GM23338 (cell line): ENCODE results near the gene UBE2G2. TPM values are rescaled to one million over a fixed set of nuclear protein-coding genes. Genes with fewer than 3 reads are reported as not detected.

ENCODE experiments used
- ATAC-seq: fragments of 200-7000 bp; cut with Tn5 transposase; 3 replicates; pipeline ENCODE4 v1.9.1; 2020
- DNase-seq: peaks from one replicate; pipeline ENCODE4 v3.0.0-alpha.2; 2015; ENCODE audit warnings: low spot score
- H2AFZ ChIP-seq: fragments of 200-600 bp; sonication (generic); 2 replicates; pipeline ENCODE4 v1.8.0; 2016; ENCODE audit warnings: antibody characterized with exemption, mild to moderate bottlenecking, moderate library complexity
- H3F3A ChIP-seq: fragments of 200-600 bp; sonication (generic); replicated peaks from 2 replicates; pipeline ENCODE4 v1.8.0; 2017; ENCODE audit warnings: antibody characterized with exemption, mixed run types, low read depth
- H3K27ac ChIP-seq: fragments of 200-600 bp; sonication (generic); 2 replicates; pipeline ENCODE4 v1.6.1; 2016; ENCODE audit warnings: low read depth
- H3K27me3 ChIP-seq: fragments of 200-600 bp; sonication (generic); 2 replicates; pipeline ENCODE4 v1.8.0; 2016; ENCODE audit warnings: mild to moderate bottlenecking, mixed run types, moderate library complexity; ENCODE audit not compliant: insufficient read depth
- H3K36me3 ChIP-seq: fragments of 200-600 bp; sonication (generic); 2 replicates; pipeline ENCODE4 v1.8.0; 2016; ENCODE audit warnings: mild to moderate bottlenecking; ENCODE audit not compliant: insufficient read depth
- H3K4me1 ChIP-seq: fragments of 200-600 bp; sonication (generic); 2 replicates; pipeline ENCODE4 v1.8.0; 2016; ENCODE audit warnings: mild to moderate bottlenecking, moderate library complexity; ENCODE audit not compliant: insufficient read depth
- H3K4me2 ChIP-seq: fragments of 200-600 bp; sonication (generic); 2 replicates; pipeline ENCODE4 v1.7.1; 2017; ENCODE audit warnings: mixed run types
- H3K4me3 ChIP-seq: fragments of 200-600 bp; sonication (generic); 2 replicates; pipeline ENCODE4 v1.6.1; 2016; ENCODE audit warnings: mixed run types
- H3K79me2 ChIP-seq: fragments of 200-600 bp; sonication (generic); replicated peaks from 2 replicates; pipeline ENCODE4 v1.8.0; 2017; ENCODE audit warnings: mild to moderate bottlenecking; ENCODE audit not compliant: insufficient read depth
- H3K9me2 ChIP-seq: fragments of 200-600 bp; sonication (generic); 2 replicates; pipeline ENCODE4 v1.8.0; 2017; ENCODE audit not compliant: insufficient read depth
- H4K20me1 ChIP-seq: fragments of 200-600 bp; sonication (generic); replicated peaks from 2 replicates; pipeline ENCODE4 v1.8.0; 2017; ENCODE audit warnings: mild to moderate bottlenecking; ENCODE audit not compliant: insufficient read depth
- H3K27ac Mint-ChIP-seq: 2 replicates; pipeline ENCODE4 v1.8.0; 2020; ENCODE audit warnings: inconsistent platforms, mild to moderate bottlenecking, moderate library complexity, mixed read lengths
- H3K27me3 Mint-ChIP-seq: 3 replicates; pipeline ENCODE4 v1.8.0; 2022; ENCODE audit warnings: low read depth, mild to moderate bottlenecking, moderate library complexity, mixed read lengths, inconsistent platforms; ENCODE audit not compliant: insufficient read depth, poor library complexity
- H3K36me3 Mint-ChIP-seq: 3 replicates; pipeline ENCODE4 v1.8.0; 2021; ENCODE audit warnings: low read depth, mild to moderate bottlenecking, inconsistent platforms, moderate library complexity, mixed read lengths
- H3K4me1 Mint-ChIP-seq: 3 replicates; pipeline ENCODE4 v1.8.0; 2020; ENCODE audit warnings: mild to moderate bottlenecking, inconsistent platforms, mixed read lengths
- H3K4me3 Mint-ChIP-seq: 3 replicates; pipeline ENCODE4 v1.8.0; 2021; ENCODE audit warnings: moderate library complexity, mild to moderate bottlenecking, inconsistent platforms, mixed read lengths
- H3K9me3 Mint-ChIP-seq: 3 replicates; pipeline ENCODE4 v1.8.0; 2020; ENCODE audit warnings: moderate library complexity, mild to moderate bottlenecking, inconsistent platforms, mixed read lengths
- CREB1 ChIP-seq: fragments of 250-450 bp; sonication (Bioruptor Pico); IDR thresholded peaks from 2 replicates; pipeline ENCODE4 v1.5.0; 2020; ENCODE audit warnings: low read depth, mild to moderate bottlenecking, moderate library complexity
- CTCF ChIP-seq, 2 experiments: fragments of 200-600 bp in 1 of 2; sonication (generic) in 1 of 2; conservative IDR thresholded peaks; 2 replicates each; pipeline versions ENCODE4 v1.5.1 to v1.6.1; 2016 to 2017; ENCODE audit warnings: antibody characterized with exemption in 2 of 2, low read depth in 2 of 2, mild to moderate bottlenecking in 2 of 2, moderate library complexity in 1 of 2
- EZH2phosphoT487 ChIP-seq: fragments of 200-600 bp; sonication (generic); IDR thresholded peaks from one replicate; pipeline ENCODE4 v1.8.1; 2018; ENCODE audit warnings: antibody characterized with exemption; ENCODE audit not compliant: unreplicated experiment
- NANOG ChIP-seq: IDR thresholded peaks from 2 replicates; pipeline ENCODE4 v1.6.1; 2016; ENCODE audit warnings: antibody characterized with exemption, borderline replicate concordance
- POLR2AphosphoS5 ChIP-seq: IDR thresholded peaks from 2 replicates; pipeline ENCODE4 v1.6.1; 2016; ENCODE audit warnings: antibody characterized with exemption, low read depth
- STAT1 ChIP-seq: IDR thresholded peaks from one replicate; pipeline ENCODE4 v1.6.1; 2016; ENCODE audit warnings: antibody characterized with exemption; ENCODE audit not compliant: unreplicated experiment
- ZNF114 ChIP-seq: fragments of 250-450 bp; sonication (Bioruptor Pico); IDR thresholded peaks from 2 replicates; pipeline ENCODE4 v1.5.0; 2020; ENCODE audit warnings: mild to moderate bottlenecking, moderate library complexity
- ZNF331 ChIP-seq: fragments of 250-450 bp; sonication (Bioruptor Pico); IDR thresholded peaks from 2 replicates; pipeline ENCODE4 v1.5.0; 2020; ENCODE audit warnings: low read depth, mild to moderate bottlenecking, moderate library complexity
- polyA plus RNA-seq: library from polyadenylated mRNA; unstranded; fragments of >200 nt; fragmentation: Nextera tagmentation; extraction: Ambion mirVana; gene quantifications from 2 replicates; pipeline ENCODE4 v1.2.1, GENCODE V29; 2016
- total RNA-seq: library from RNA; depleted of rRNA; stranded (reverse); fragments of >200 nt; shearing (Covaris generic); gene quantifications from 2 replicates; pipeline ENCODE4 v1.2.3, GENCODE V29; 2014
- TF ChIP-seq, protein P1 (sequence below): fragments of 250-450 bp; sonication (Bioruptor Pico); IDR thresholded peaks from 2 replicates; pipeline ENCODE4 v1.5.0; 2020; ENCODE audit warnings: mild to moderate bottlenecking, moderate library complexity
- TF ChIP-seq, protein P2 (sequence below): IDR thresholded peaks from 2 replicates; pipeline ENCODE4 v1.6.1; 2016; ENCODE audit warnings: antibody characterized with exemption

Gene UBE2G2
- total and polyA plus RNA-seq, 2 experiments from 2014 or later, result 66.4 to 100 TPM

DNA sequence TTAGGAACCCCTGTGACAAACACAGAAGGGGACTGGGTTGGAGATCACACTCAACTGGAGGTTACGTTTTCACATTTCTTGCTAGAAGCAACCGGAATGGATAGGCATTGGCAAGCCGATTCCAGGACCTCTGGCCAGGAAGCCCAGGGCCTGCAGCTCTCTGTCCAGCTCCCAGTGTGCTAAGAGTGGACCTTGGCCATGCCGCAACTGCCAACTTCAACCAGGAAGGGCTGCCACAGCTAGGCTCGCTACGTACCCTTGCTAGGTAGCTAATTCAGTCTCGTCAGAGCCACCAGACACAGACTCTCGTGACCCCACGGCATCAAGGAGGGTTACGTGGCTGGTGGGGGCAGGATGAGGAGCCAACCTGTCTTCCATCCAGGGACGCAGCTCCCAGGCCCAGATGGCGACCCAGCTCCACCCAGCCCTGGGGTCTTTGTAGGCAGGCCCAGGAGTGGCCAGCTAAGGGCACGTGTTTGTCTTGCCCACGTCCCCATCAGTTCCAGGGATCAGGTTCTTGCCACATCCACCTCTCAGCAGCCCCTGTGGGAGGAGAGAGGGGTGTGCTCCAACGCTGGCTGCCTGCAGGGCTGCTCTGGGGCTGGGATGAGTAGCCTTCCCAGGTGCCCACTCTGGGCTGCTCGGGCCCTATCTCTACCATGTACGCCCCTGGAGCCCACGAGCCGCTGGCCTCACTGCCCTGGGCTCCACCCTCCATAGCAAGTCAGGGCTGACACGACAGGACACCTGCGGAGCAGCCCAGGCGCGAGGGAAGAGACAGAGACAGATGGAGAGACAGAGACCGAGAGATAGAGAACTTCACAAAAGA, 39.2 kb downstream of the UBE2G2 start:
- Mint-ChIP-seq H3K27me3 (peaks cover 8% of the 10 kb centered on the region), H3K9me3 (peaks cover 3% of the 10 kb centered on the region; the same call in 2 of the 3 replicates), H3K36me3 (no peaks in the 10 kb centered on the region), H3K4me3 (no peak overlapping the region), H3K27ac (no peak overlapping the region), H3K4me1 (peaks cover 42% of the 10 kb centered on the region)
- no peaks in the 10 kb centered on the region for H3K27me3 ChIP-seq
- H3K4me3 ChIP-seq, result no peak overlapping the region
- no peaks in the 10 kb centered on the region for H3F3A ChIP-seq
- H3K4me1 ChIP-seq, result no peaks in the 10 kb centered on the region; the same call in 1 of the 2 replicates
- no peaks in the 10 kb centered on the region for H4K20me1 ChIP-seq
- H3K79me2 ChIP-seq, result no peaks in the 10 kb centered on the region
- no peaks in the 10 kb centered on the region for H3K36me3 ChIP-seq
- TF ChIP-seq NANOG, result no peak
- TF ChIP-seq STAT1, result no peak
- TF ChIP-seq, protein P1, sequence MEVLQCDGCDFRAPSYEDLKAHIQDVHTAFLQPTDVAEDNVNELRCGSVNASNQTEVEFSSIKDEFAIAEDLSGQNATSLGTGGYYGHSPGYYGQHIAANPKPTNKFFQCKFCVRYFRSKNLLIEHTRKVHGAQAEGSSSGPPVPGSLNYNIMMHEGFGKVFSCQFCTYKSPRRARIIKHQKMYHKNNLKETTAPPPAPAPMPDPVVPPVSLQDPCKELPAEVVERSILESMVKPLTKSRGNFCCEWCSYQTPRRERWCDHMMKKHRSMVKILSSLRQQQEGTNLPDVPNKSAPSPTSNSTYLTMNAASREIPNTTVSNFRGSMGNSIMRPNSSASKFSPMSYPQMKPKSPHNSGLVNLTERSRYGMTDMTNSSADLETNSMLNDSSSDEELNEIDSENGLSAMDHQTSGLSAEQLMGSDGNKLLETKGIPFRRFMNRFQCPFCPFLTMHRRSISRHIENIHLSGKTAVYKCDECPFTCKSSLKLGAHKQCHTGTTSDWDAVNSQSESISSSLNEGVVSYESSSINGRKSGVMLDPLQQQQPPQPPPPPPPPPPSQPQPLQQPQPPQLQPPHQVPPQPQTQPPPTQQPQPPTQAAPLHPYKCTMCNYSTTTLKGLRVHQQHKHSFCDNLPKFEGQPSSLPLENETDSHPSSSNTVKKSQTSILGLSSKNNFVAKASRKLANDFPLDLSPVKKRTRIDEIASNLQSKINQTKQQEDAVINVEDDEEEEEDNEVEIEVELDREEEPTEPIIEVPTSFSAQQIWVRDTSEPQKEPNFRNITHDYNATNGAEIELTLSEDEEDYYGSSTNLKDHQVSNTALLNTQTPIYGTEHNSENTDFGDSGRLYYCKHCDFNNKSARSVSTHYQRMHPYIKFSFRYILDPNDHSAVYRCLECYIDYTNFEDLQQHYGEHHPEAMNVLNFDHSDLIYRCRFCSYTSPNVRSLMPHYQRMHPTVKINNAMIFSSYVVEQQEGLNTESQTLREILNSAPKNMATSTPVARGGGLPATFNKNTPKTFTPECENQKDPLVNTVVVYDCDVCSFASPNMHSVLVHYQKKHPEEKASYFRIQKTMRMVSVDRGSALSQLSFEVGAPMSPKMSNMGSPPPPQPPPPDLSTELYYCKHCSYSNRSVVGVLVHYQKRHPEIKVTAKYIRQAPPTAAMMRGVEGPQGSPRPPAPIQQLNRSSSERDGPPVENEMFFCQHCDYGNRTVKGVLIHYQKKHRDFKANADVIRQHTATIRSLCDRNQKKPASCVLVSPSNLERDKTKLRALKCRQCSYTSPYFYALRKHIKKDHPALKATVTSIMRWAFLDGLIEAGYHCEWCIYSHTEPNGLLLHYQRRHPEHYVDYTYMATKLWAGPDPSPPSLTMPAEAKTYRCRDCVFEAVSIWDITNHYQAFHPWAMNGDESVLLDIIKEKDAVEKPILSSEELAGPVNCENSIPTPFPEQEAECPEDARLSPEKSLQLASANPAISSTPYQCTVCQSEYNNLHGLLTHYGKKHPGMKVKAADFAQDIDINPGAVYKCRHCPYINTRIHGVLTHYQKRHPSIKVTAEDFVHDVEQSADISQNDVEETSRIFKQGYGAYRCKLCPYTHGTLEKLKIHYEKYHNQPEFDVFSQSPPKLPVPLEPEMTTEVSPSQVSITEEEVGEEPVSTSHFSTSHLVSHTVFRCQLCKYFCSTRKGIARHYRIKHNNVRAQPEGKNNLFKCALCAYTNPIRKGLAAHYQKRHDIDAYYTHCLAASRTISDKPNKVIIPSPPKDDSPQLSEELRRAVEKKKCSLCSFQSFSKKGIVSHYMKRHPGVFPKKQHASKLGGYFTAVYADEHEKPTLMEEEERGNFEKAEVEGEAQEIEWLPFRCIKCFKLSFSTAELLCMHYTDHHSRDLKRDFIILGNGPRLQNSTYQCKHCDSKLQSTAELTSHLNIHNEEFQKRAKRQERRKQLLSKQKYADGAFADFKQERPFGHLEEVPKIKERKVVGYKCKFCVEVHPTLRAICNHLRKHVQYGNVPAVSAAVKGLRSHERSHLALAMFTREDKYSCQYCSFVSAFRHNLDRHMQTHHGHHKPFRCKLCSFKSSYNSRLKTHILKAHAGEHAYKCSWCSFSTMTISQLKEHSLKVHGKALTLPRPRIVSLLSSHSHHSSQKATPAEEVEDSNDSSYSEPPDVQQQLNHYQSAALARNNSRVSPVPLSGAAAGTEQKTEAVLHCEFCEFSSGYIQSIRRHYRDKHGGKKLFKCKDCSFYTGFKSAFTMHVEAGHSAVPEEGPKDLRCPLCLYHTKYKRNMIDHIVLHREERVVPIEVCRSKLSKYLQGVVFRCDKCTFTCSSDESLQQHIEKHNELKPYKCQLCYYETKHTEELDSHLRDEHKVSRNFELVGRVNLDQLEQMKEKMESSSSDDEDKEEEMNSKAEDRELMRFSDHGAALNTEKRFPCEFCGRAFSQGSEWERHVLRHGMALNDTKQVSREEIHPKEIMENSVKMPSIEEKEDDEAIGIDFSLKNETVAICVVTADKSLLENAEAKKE, result no peak
- TF ChIP-seq CREB1 (CRISPR knock-in tag), result no peak
- TF ChIP-seq EZH2phosphoT487, result no peak
- TF ChIP-seq CTCF (conservative IDR thresholded peaks at IDR 0.05; ENCODE audit: low read depth in 2 of 2), result no peak
- no peak for TF ChIP-seq POLR2AphosphoS5
- no peak for TF ChIP-seq ZNF331 (CRISPR knock-in tag)
- TF ChIP-seq ZNF114, result no peak
- TF ChIP-seq, protein P2, sequence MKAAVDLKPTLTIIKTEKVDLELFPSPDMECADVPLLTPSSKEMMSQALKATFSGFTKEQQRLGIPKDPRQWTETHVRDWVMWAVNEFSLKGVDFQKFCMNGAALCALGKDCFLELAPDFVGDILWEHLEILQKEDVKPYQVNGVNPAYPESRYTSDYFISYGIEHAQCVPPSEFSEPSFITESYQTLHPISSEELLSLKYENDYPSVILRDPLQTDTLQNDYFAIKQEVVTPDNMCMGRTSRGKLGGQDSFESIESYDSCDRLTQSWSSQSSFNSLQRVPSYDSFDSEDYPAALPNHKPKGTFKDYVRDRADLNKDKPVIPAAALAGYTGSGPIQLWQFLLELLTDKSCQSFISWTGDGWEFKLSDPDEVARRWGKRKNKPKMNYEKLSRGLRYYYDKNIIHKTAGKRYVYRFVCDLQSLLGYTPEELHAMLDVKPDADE, result no peak
- DNase-seq (no peak), ATAC-seq (no peak)
- no peak overlapping the region for H3K4me2 ChIP-seq
- no peaks in the 10 kb centered on the region for H3K9me2 ChIP-seq
- H2AFZ ChIP-seq, result no peak overlapping the region
- no peak overlapping the region for H3K27ac ChIP-seq
